Activated CD4-positive, alpha-beta T cell treated with anti-CD3 and anti-CD28 coated beads, Interleukin-2, amount 50 U/mL, for 16 hours (primary cell): Measurements from ENCODE around the gene PMCH.
"Not testable (repeated sequence)": the region's sequence is repeated elsewhere in the genome, so short reads cannot be mapped to it uniquely, and the experiment has no call there.

Experiments used
- DNase-seq: peaks from one replicate; pipeline ENCODE4 v3.0.0-alpha.2; 2020

Gene PMCH

GRCh38 chr12:102197789-102198188 lies at the start of gene PMCH:
Gene PMCH, minus strand, starts transcription at chr12:102197833. Its CDS starts 63 bp downstream, at chr12:102197770.
- DNase-seq: peak; percentile 77

- not testable (repeated sequence) for DNase-seq
These were observed 43.2 kb upstream of the PMCH start for GRCh38 chr12:102240859-102241258.

GRCh38 chr12:102234599-102234998 lies 37.0 kb upstream of the PMCH start:
- no peak for DNase-seq

GRCh38 chr12:102232446-102232845 lies 34.8 kb upstream of the PMCH start:
- DNase-seq: no peak

GRCh38 chr12:102232036-102232435 lies 34.4 kb upstream of the PMCH start:
- no peak for DNase-seq

GRCh38 chr12:102227954-102228353 lies 30.3 kb upstream of the PMCH start:
- DNase-seq: no peak

GRCh38 chr12:102220736-102221135 lies 23.1 kb upstream of the PMCH start:
- DNase-seq: no peak

- no peak for DNase-seq
These were observed 18.5 kb upstream of the PMCH start for GRCh38 chr12:102215992-102216691.

GRCh38 chr12:102204025-102204424 lies 6.4 kb upstream of the PMCH start:
- no peak for DNase-seq

- DNase-seq: no peak
These were observed 4.9 kb upstream of the PMCH start for GRCh38 chr12:102202556-102202955.

GRCh38 chr12:102201436-102202061 lies 3.9 kb upstream of the PMCH start:
- DNase-seq: no peak

- DNase-seq: no peak
These were observed 1.8 kb downstream of the PMCH start for GRCh38 chr12:102195826-102196225.

- DNase-seq: peak; percentile 21
These were observed 15.0 kb downstream of the PMCH start for GRCh38 chr12:102182635-102183034.

- DNase-seq: no peak
These were observed 22.9 kb downstream of the PMCH start for GRCh38 chr12:102174761-102175160.

GRCh38 chr12:102174117-102174516 lies 23.5 kb downstream of the PMCH start:
- no peak for DNase-seq

- no peak for DNase-seq
These were observed 25.2 kb downstream of the PMCH start for GRCh38 chr12:102172436-102172835.

- DNase-seq: no peak
These were observed 25.7 kb downstream of the PMCH start for GRCh38 chr12:102171951-102172350.

GRCh38 chr12:102169922-102170621 lies 27.6 kb downstream of the PMCH start:
- DNase-seq: peak; percentile 41

GRCh38 chr12:102167821-102168604 lies 29.6 kb downstream of the PMCH start:
- peak; percentile 61 for DNase-seq

- DNase-seq: no peak
These were observed 34.2 kb downstream of the PMCH start for GRCh38 chr12:102163383-102163782.

GRCh38 chr12:102155206-102155605 lies 42.4 kb downstream of the PMCH start:
- DNase-seq: not testable (repeated sequence)

- not testable (repeated sequence) for DNase-seq
These were observed 50.5 kb downstream of the PMCH start for GRCh38 chr12:102147062-102147587.
